ENCODE data around the gene AK5.

Gene AK5

DNA sequence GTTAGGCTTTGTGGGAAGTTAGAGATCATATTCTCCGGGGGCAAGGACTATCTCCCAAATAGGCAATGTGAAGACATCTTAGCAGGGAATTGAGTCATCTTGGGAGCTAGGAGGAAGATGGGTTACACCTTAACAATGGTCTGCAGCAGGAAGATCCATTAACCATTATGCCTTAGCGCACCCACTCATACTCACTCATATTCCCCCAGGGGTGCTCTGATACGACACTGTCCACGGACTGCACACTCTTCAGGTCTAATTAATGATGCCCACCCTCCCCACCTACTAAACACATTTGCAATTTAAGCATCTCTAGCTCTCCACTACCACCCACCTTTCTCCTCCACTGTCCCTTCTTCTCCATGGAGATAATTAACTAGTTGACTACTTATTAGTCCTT lies 857 bp upstream of the AK5 start:
- Histone ChIP-seq H3K4me1 (no peaks in the 10 kb centered on the region), H3K4me3 (ENCODE audit: low read depth, low read length) (no peak overlapping the region), H3K9me3 (no peaks in the 10 kb centered on the region), H3K27me3 (no peaks in the 10 kb centered on the region), H3K36me3 (no peaks in the 10 kb centered on the region)
- DNase-seq = no peak
- TF ChIP-seq, protein P1, sequence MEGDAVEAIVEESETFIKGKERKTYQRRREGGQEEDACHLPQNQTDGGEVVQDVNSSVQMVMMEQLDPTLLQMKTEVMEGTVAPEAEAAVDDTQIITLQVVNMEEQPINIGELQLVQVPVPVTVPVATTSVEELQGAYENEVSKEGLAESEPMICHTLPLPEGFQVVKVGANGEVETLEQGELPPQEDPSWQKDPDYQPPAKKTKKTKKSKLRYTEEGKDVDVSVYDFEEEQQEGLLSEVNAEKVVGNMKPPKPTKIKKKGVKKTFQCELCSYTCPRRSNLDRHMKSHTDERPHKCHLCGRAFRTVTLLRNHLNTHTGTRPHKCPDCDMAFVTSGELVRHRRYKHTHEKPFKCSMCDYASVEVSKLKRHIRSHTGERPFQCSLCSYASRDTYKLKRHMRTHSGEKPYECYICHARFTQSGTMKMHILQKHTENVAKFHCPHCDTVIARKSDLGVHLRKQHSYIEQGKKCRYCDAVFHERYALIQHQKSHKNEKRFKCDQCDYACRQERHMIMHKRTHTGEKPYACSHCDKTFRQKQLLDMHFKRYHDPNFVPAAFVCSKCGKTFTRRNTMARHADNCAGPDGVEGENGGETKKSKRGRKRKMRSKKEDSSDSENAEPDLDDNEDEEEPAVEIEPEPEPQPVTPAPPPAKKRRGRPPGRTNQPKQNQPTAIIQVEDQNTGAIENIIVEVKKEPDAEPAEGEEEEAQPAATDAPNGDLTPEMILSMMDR (IDR thresholded peaks at IDR 0.05; ENCODE audit: low read depth, low read length) = no peak

GRCh38 chr1:77282187-77282865 lies 507 bp downstream of the AK5 start:
- H3K36me3 ChIP-seq = no peaks in the 10 kb centered on the region
- peak overlapping the region; percentile 66 for H3K4me3 ChIP-seq (ENCODE audit: low read depth, low read length)
- no peaks in the 10 kb centered on the region for H3K9me3 ChIP-seq
- TF ChIP-seq, protein P1 (IDR thresholded peaks at IDR 0.05; ENCODE audit: low read depth, low read length) = no peak
- H3K4me1 ChIP-seq = no peaks in the 10 kb centered on the region
- DNase-seq = peak; percentile 43
- H3K27me3 ChIP-seq = no peaks in the 10 kb centered on the region

GRCh38 chr1:77282866-77283539 lies 1.2 kb downstream of the AK5 start:
- no peak for DNase-seq
- TF ChIP-seq, protein P1 (IDR thresholded peaks at IDR 0.05; ENCODE audit: low read depth, low read length) = no peak
- Histone ChIP-seq H3K4me3 (ENCODE audit: low read depth, low read length) (peak overlapping the region; percentile 66), H3K9me3 (no peaks in the 10 kb centered on the region), H3K4me1 (no peaks in the 10 kb centered on the region), H3K27me3 (no peaks in the 10 kb centered on the region), H3K36me3 (no peaks in the 10 kb centered on the region)

DNA sequence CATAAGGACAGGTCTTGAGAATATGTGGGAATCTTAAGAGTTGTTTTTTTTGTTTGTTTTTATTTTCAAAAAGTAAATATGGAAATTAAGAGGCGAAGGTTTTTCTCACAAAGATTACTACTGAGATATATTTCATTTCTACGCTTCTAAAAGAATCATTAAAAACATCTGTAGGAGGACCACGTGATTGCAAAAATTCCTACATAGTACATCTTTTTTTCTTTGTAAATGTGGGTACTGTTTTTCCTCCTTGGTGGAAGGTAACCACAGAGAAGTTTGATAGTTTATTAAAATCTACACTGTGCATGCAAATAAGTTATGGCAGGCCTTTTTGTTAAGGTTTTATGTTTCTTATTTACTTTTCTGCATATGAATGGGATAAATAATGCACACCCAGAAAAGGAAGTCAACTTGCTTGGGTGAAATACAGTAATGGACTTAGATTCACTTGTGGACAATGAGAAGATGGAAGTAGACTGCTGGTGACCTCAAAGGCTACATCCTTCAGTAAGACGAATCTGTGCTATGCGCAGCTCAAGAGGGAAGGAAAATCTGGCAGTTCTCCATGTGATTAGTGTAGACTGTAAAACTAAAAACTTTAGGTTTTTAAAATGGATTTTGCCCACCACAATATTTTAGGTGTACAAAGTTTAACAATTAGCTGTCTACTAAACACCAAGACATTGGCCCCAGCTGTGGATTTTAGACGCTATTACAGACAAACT lies 2.0 kb downstream of the AK5 start:
- TF ChIP-seq, protein P1 (IDR thresholded peaks at IDR 0.05; ENCODE audit: low read depth, low read length) = no peak

GRCh38 chr1:77287535-77287934 lies 5.7 kb downstream of the AK5 start:
- TF ChIP-seq, protein P1 (IDR thresholded peaks at IDR 0.05; ENCODE audit: low read depth, low read length) = no peak
- Histone ChIP-seq H3K4me1 (no peaks in the 10 kb centered on the region), H3K36me3 (no peaks in the 10 kb centered on the region), H3K9me3 (no peaks in the 10 kb centered on the region), H3K27me3 (no peaks in the 10 kb centered on the region), H3K4me3 (ENCODE audit: low read depth, low read length) (no peak overlapping the region)
- no peak for DNase-seq

More for the DNA sequence above, 2.0 kb downstream of the AK5 start:
- no peaks in the 10 kb centered on the region for H3K4me1 ChIP-seq
- no peak for DNase-seq
- H3K27me3 ChIP-seq = no peaks in the 10 kb centered on the region
- no peaks in the 10 kb centered on the region for H3K36me3 ChIP-seq
- H3K4me3 ChIP-seq (ENCODE audit: low read depth, low read length) = no peak overlapping the region
- no peaks in the 10 kb centered on the region for H3K9me3 ChIP-seq
